SU-DHL-6 (cell line): ENCODE measurements around the gene CNPY1.

Experiments
- H2AFZ ChIP-seq: fragments of 200-600 bp; sonication (generic); 2 replicates; pipeline ENCODE4 v1.6.1; 2014; ENCODE audit warnings: low read depth, mild to moderate bottlenecking, moderate library complexity, mixed read lengths, antibody characterized with exemption, low read length; ENCODE audit not compliant: severe bottlenecking
- H3F3A ChIP-seq: fragments of 200-600 bp; shearing (Covaris generic); 2 replicates; pipeline ENCODE4 v1.6.0; 2016; ENCODE audit warnings: antibody characterized with exemption, mild to moderate bottlenecking; ENCODE audit not compliant: insufficient read depth
- H3K27ac ChIP-seq: fragments of 200-600 bp; sonication (generic); 2 replicates; pipeline ENCODE4 v1.5.1; 2016; ENCODE audit warnings: low read depth, mild to moderate bottlenecking, low read length, moderate library complexity, mixed read lengths
- H3K27me3 ChIP-seq: fragments of 200-600 bp; sonication (generic), shearing (Covaris generic); 2 replicates; pipeline ENCODE4 v1.6.0; 2014; ENCODE audit warnings: mild to moderate bottlenecking, low read length
- H3K36me3 ChIP-seq: fragments of 200-600 bp; sonication (generic); 2 replicates; pipeline ENCODE4 v1.6.1; 2014; ENCODE audit warnings: mild to moderate bottlenecking, low read length, mixed read lengths
- H3K4me2 ChIP-seq: fragments of 300-600, 200-600 bp; shearing (Covaris generic), sonication (generic); 2 replicates; pipeline ENCODE4 v1.6.0; 2014; ENCODE audit warnings: low read length, low read depth, mild to moderate bottlenecking; ENCODE audit not compliant: poor library complexity, severe bottlenecking
- H3K4me3 ChIP-seq: fragments of 200-600 bp; sonication (generic); 2 replicates; pipeline ENCODE4 v1.5.1; 2014; ENCODE audit warnings: antibody characterized with exemption, low read length, mild to moderate bottlenecking, mixed read lengths; ENCODE audit not compliant: insufficient read depth, poor library complexity, severe bottlenecking
- H3K79me2 ChIP-seq: fragments of 200-600 bp; sonication (generic); 2 replicates; pipeline ENCODE4 v1.6.1; 2014; ENCODE audit warnings: mild to moderate bottlenecking, low read length, moderate library complexity; ENCODE audit not compliant: insufficient read depth
- H3K9ac ChIP-seq: fragments of 200-600 bp; sonication (generic); 2 replicates; pipeline ENCODE4 v1.7.0; 2014; ENCODE audit warnings: mild to moderate bottlenecking, low read length
- H3K9me2 ChIP-seq: fragments of 200-600 bp; sonication (generic); replicated peaks from 2 replicates; pipeline ENCODE4 v1.6.1; 2014; ENCODE audit warnings: low read length; ENCODE audit not compliant: insufficient read depth
- H3K9me3 ChIP-seq: fragments of 200-600 bp; sonication (generic); 2 replicates; pipeline ENCODE4 v1.6.1; 2014; ENCODE audit warnings: low read length, mixed read lengths; ENCODE audit not compliant: insufficient read depth
- H4K20me1 ChIP-seq: fragments of 200-600 bp; sonication (generic); 2 replicates; pipeline ENCODE4 v1.6.1; 2014; ENCODE audit warnings: low read depth, mild to moderate bottlenecking, antibody characterized with exemption, low read length, moderate library complexity, mixed read lengths
- CTCF ChIP-seq: fragments of 200-600 bp; sonication (generic); IDR thresholded peaks from one replicate; pipeline ENCODE4 v1.5.1; 2017; ENCODE audit warnings: antibody characterized with exemption, mild to moderate bottlenecking, low read length, moderate library complexity; ENCODE audit not compliant: insufficient read depth, poor library complexity, severe bottlenecking
- EZH2phosphoT487 ChIP-seq: fragments of 200-600 bp; sonication (generic), shearing (Covaris generic); conservative IDR thresholded peaks from 2 replicates; pipeline ENCODE4 v1.6.1; 2018; ENCODE audit warnings: mild to moderate bottlenecking, antibody characterized with exemption, low read length, moderate library complexity, mixed read lengths

CNPY1 gene

GRCh38 chr7:155515318-155515717, 31.0 kb downstream of the CNPY1 start:
- no peaks in the 10 kb centered on the region for H3F3A ChIP-seq
- H3K27me3 ChIP-seq = no peaks in the 10 kb centered on the region
- no peaks in the 10 kb centered on the region for H4K20me1 ChIP-seq
- no peak overlapping the region for H3K4me3 ChIP-seq
- TF ChIP-seq EZH2phosphoT487 = no peak
- no peak for TF ChIP-seq CTCF
- H3K36me3 ChIP-seq = no peaks in the 10 kb centered on the region
- H3K79me2 ChIP-seq = no peaks in the 10 kb centered on the region
- H3K27ac ChIP-seq = no peak overlapping the region
- H3K4me2 ChIP-seq = no peak overlapping the region
- no peaks in the 10 kb centered on the region for H3K9me2 ChIP-seq
- no peak overlapping the region for H2AFZ ChIP-seq
- no peaks in the 10 kb centered on the region for H3K9me3 ChIP-seq
- no peak overlapping the region for H3K9ac ChIP-seq

GRCh38 chr7:155514296-155514695, 32.1 kb downstream of the CNPY1 start:
- H3K79me2 ChIP-seq = no peaks in the 10 kb centered on the region
- H3K9me3 ChIP-seq = no peaks in the 10 kb centered on the region
- H3K9me2 ChIP-seq = no peaks in the 10 kb centered on the region
- H3K9ac ChIP-seq = no peak overlapping the region
- H3K27ac ChIP-seq = no peak overlapping the region
- H3K4me3 ChIP-seq = no peak overlapping the region
- H4K20me1 ChIP-seq = no peaks in the 10 kb centered on the region
- no peak overlapping the region for H2AFZ ChIP-seq
- H3F3A ChIP-seq = no peaks in the 10 kb centered on the region
- no peak overlapping the region for H3K4me2 ChIP-seq
- TF ChIP-seq EZH2phosphoT487 (no peak), CTCF (no peak)
- H3K36me3 ChIP-seq = no peaks in the 10 kb centered on the region
- no peaks in the 10 kb centered on the region for H3K27me3 ChIP-seq

- no peaks in the 10 kb centered on the region for H3K27me3 ChIP-seq
- no peaks in the 10 kb centered on the region for H3K9me3 ChIP-seq
- no peak overlapping the region for H3K27ac ChIP-seq
- TF ChIP-seq EZH2phosphoT487 (no peak), CTCF (no peak)
- no peaks in the 10 kb centered on the region for H3K9me2 ChIP-seq
- no peaks in the 10 kb centered on the region for H3K79me2 ChIP-seq
- H3K4me2 ChIP-seq = no peak overlapping the region
- H3K4me3 ChIP-seq = no peak overlapping the region
- H3K9ac ChIP-seq = no peak overlapping the region
- no peak overlapping the region for H2AFZ ChIP-seq
- H4K20me1 ChIP-seq = no peaks in the 10 kb centered on the region
- no peaks in the 10 kb centered on the region for H3K36me3 ChIP-seq
- H3F3A ChIP-seq = no peaks in the 10 kb centered on the region
Measured at GRCh38 chr7:155513543-155514285, 32.6 kb downstream of the CNPY1 start.
